OCI-LY7 (cell line): Measurements from ENCODE around the gene EML6.

Experiments used
- EZH2phosphoT487 ChIP-seq: fragments of 200-600 bp; sonication (generic); IDR thresholded peaks from 2 replicates; pipeline ENCODE4 v1.6.1; 2018; ENCODE audit warnings: low read depth, borderline replicate concordance, mild to moderate bottlenecking, mixed run types, antibody characterized with exemption, low read length, moderate library complexity, mixed read lengths
- TF ChIP-seq, protein P1 (sequence below): fragments of 200-600 bp; sonication (generic); conservative IDR thresholded peaks from 2 replicates; pipeline ENCODE4 v1.5.1; 2014; ENCODE audit warnings: mild to moderate bottlenecking, antibody characterized with exemption, low read length, moderate library complexity, mixed read lengths

GRCh38 chr2:54862742-54863141 is 139.3 kb downstream of the EML6 start:
- TF ChIP-seq, protein P1, sequence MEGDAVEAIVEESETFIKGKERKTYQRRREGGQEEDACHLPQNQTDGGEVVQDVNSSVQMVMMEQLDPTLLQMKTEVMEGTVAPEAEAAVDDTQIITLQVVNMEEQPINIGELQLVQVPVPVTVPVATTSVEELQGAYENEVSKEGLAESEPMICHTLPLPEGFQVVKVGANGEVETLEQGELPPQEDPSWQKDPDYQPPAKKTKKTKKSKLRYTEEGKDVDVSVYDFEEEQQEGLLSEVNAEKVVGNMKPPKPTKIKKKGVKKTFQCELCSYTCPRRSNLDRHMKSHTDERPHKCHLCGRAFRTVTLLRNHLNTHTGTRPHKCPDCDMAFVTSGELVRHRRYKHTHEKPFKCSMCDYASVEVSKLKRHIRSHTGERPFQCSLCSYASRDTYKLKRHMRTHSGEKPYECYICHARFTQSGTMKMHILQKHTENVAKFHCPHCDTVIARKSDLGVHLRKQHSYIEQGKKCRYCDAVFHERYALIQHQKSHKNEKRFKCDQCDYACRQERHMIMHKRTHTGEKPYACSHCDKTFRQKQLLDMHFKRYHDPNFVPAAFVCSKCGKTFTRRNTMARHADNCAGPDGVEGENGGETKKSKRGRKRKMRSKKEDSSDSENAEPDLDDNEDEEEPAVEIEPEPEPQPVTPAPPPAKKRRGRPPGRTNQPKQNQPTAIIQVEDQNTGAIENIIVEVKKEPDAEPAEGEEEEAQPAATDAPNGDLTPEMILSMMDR, result no peak
- no peak for TF ChIP-seq EZH2phosphoT487
